GOT3 (cell line): ENCODE data around the gene CDX2.

Experiments
- DNase-seq: peaks from one replicate; lab custom pipeline; 2025; ENCODE audit warnings: mixed read lengths; lab: John Stamatoyannopoulos, UW

The CDX2 gene

DNA sequence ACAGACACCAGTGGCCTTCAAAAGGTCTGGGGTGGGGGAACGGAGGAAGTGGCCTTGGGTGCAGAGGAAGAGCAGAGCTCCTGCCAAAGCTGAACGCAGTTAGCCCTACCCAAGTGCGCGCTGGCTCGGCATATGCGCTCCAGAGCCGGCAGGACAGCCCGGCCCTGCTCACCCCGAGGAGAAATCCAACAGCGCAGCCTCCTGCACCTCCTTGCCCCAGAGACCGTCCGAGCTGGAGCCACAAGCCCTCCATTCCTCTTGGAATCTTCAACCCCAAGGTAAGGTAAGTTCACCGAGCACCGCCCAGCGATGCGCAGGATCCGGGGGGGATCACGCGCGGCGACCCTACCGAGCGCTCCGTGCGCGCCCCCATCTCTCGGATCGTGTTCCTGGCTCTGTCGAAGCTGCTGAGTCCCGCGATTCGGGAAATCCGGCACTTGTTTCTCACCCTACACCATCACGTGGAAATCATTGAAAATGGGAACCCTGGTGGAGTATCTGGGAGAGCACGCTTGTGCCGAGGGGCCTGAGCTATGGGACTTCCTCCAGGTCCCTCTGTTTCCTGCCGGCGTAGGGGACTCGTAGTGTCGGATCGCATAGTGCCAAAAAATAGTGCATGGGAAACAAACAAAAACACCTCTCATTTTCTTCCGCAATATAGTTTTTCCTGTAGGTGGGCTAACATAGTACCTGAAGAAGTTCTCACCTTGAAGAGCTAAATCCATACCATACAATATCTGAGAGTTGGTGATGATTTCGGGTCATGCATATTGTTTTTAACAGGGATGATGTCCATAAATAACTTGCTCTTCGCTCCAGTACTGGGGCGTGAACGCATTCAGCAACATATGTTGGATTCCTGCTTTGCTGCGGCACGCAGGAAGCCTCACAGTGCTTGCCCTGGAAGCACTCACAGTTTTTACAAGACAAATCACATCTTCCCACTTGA, 40.0 kb downstream of the CDX2 start:
- no peak for DNase-seq

DNA sequence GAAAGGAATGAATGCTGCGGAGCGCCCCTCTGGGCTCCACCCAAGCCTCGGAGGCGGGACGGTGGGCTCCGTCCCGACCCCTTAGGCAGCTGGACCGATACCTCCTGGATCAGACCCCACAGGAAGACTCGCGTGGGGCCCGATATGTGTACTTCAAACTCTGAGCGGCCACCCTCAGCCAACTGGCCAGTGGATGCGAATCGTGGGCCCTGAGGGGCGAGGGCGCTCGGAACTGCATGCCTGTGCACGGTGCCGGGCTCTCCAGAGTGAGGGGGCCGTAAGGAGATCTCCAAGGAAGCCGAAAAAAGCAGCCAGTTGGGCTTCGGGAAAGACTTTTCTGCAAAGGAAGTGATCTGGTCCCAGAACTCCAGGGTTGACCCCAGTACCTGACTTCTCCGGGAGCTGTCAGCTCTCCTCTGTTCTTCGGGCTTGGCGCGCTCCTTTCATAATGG, 40.7 kb downstream of the CDX2 start:
- DNase-seq, result no peak

DNA sequence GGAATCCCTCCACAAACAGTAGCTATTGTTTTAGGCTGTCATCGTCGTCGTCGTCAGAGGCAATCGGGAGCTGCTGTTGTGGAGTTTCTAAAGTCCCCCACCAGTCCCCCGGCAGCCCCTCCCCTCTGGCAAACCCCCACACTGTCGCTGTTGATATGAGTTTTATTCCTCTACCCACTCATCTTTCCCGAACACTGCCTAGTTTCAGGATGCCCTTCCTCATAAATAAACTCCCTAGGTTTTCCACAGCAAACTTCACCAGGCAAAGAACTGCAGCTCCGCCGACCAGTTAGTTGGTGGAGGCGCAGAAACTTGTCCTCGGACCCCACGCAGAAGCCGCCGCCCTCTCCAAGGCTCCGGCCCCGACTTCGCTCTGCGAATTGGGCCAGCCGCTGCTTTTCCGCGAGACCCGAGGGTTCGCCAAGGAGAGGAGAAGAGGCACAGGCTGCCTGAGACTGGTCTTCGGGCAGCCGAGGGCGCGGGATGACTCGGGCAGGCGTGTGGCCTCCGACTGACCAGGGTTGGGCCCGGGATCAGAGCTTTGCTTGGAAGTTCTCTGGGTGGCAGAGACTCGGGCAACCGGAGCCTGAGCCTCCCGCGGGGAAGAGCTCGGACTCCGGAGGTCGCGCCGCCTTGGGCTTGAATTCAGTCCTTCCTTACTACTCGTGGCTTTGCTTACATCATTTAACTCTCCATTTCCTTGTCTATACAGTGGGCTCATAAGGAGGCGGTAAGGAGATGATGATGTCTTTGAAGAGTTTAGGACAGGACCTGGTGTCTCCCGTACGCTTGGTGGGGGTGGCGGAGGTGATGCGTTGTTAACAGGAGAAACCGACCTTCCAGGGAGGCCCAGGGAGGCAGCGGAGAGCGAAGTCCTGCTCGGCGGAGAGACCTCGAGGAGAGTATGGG, 41.4 kb downstream of the CDX2 start:
- no peak for DNase-seq

DNA sequence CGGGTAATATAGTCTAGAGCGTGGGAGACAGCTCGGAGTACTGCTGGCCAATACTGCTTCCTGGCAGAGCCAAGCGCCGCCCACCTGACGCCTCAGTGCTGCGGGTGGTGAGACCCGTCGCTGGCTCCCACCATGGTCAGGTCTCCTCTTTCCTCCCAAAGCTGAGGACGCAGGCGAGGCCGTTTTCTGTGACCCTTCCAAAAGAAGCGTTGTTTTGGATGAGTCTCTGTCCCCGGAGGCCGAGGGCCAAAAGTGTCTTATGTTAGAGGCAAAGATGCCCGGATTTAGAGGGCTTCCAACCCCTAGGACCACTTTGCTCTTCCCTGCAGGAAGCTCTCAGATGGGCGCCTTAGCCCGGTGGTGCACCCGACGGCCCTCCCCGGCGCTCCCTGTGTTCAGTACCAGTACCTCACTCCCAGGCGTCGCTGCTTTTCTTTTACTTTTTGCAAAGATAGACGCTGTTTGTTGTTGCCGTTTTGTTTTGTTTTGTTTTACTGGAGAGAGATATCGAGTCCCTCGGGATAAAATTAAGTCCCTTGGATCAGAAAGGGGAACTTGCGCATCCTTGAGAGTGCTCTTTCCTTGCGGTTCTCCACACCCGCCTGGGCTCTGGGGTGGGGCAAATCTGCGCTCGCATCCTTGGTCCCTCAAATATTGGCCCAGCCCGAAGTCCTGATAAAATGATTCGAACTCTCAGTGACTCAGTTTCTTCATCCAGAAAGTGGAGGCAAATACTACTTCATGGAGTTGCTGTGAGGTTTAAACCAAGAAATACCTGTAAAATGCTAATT, 42.3 kb downstream of the CDX2 start:
- no peak for DNase-seq

DNA sequence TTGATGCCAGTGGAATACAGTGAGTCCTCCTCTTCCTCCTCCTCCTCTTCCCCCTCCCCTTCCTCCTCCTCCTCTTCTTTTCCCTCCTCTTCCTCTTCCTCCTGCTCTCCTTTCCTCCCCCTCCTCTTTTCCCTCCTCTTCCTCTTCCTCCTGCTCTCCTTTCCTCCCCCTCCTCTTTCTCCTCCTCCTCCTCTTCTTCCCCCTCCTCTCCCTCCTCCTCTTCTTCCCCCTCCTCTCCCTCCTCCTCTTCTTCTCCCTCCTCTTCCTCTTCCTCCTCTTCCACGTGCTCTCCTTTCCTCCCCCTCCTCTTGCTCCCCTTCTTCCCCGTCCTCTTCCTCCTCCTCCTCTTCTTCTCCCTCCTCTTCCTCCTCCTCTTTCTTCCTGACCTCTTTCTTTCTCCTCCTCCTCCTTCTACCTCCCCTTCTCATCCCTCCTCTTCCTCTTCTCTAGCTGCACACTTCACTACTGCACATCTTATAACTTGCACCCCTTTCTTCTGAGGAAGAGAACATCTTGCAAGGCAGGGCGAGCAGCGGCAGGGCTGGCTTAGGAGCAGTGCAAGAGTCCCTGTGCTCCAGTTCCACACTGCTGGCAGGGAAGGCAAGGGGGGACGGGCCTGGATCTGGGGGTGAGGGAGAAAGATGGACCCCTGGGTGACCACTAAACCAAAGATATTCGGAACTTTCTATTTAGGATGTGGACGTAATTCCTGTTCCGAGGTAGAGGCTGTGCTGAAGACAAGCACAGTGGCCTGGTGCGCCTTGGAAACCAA, 43.7 kb downstream of the CDX2 start:
- no peak for DNase-seq

DNA sequence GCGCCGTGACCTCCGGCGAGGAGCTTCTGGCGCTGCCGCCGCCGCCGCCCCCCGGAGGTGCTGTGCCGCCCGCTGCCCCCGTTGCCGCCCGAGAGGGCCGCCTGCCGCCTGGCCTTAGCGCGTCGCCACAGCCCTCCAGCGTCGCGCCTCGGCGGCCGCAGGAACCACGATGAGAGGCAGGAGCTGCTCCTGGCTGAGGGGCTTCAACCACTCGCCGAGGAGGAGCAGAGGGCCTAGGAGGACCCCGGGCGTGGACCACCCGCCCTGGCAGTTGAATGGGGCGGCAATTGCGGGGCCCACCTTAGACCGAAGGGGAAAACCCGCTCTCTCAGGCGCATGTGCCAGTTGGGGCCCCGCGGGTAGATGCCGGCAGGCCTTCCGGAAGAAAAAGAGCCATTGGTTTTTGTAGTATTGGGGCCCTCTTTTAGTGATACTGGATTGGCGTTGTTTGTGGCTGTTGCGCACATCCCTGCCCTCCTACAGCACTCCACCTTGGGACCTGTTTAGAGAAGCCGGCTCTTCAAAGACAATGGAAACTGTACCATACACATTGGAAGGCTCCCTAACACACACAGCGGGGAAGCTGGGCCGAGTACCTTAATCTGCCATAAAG, 44.5 kb downstream of the CDX2 start:
- DNase-seq, result no peak

DNA sequence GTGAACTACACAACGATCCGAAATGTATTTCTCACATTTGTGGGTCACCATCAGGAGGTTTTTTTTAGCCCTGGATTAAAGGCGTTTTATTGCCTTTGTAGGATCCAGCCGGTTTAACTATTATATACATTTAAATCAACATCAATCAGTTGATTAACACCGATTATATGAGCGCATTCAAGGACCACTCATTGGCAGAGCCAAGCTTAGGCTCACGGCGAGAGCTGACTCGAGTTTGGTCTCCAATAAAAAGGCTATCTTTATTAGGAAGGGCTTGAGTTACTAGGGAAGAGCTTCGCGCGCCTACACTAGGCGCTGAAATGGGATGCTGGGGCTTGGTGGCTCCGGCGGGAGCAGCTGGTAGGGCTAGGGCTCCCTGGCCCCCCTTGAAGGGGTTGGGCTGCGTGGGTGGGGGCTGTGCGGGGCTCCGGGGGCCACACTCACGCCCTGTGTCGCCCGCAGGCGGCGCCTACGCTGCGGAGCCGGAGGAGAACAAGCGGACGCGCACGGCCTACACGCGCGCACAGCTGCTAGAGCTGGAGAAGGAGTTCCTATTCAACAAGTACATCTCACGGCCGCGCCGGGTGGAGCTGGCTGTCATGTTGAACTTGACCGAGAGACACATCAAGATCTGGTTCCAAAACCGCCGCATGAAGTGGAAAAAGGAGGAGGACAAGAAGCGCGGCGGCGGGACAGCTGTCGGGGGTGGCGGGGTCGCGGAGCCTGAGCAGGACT, 45.2 kb downstream of the CDX2 start:
- DNase-seq, result no peak

DNA sequence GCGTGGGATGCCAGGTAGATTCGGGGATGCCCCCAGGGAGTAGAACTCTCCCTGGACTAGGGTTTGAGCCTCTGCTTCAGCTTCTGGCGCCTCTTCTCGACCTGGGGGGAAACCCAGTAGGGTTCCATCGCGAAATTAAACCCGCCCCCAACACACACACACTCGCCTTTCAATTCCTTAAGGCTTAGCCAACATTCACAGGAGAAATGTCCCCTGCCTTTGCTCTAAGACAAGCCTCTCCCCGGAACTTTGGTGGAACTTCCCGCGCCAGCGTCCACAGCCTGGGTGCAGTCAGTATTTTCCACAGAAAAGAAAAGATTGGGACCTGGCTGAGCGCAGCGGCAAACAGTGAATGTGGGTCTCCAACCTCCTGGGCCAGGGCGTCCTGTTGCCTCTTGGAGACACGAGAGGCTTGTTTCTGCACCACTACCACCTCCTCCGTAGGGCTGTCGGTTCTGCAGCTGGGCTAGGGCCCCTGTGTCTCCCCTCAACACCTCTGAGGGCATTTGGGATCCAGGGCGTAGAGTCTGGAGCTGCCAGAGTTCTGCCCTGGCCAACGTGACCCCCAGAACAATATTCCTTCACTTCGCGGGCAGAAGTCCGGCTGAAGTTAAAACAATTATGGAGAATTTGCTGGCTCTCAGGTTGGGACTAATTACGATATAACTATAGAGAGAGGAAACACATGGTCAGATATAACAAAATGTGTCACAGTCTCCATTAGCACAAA, 46.1 kb downstream of the CDX2 start:
- DNase-seq, result no peak

DNA sequence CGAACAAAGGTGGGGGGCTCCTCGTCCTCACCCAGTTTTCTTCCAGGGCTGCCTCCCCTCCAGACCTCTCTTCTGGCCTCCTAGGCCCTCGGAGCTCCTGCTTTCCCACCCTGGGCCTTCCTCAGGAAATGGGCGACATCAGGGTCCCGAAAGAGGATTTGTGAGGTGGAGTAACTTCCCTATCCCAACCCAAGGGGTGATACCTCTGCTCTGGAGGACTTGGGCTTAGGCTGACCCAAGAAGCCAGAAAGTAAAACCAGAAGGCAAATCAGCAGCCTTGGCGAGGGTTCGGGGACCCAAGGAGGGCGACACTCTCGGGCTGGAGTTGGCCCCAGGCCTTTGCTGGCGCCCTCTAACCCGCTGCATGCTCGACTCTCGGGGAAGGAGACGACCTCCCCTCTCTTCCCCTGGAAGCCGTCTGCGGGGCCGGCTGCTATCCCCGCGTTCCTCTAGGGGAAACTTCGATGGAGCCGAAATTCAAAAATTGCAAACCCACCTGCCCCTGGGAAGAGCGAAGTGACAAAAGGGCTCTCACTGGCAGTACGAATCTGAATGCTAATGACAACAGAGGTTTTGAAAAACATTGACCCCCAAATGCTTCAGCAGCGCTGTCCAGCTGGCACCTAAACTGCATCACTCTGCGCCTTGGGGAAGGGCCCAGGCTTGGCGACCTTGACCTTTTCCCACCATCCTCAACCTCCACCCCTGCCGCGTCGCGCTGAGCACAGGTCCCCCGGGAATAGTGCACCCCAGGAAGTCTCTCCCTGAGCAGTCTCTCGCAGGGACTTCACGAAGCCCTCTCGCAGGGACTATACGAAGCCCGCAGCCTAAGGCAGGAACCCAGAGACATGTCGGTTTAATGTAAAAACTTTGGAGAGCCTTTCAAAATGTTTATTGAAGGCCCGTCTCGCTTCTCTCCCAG, 46.9 kb downstream of the CDX2 start:
- no peak for DNase-seq

DNA sequence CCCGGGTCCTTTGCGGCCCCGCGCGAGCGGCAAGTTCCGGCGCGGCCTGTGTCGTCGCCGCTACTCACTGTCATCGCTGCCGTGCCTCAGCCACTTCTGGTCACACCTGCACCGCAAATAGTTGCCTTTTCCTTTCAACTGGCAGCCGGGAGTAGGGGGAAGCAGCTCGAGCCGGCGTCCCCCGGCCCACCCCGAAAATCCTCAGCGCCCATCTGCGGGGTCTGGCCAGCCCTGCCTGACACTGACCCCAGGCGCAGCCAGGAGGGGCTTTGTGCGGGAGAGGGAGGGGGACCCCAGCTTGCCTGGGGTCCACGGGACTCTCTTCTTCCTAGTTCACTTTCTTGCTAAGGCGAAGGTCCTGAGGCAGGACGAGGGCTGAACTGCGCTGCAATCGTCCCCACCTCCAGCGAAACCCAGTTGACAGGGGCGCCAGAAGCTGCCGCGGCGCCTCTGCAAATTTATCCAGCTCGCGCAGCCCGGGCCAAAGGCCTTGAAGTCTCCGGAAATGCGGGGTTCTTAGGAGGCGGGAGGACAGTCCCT, 47.6 kb downstream of the CDX2 start:
- no peak for DNase-seq

DNA sequence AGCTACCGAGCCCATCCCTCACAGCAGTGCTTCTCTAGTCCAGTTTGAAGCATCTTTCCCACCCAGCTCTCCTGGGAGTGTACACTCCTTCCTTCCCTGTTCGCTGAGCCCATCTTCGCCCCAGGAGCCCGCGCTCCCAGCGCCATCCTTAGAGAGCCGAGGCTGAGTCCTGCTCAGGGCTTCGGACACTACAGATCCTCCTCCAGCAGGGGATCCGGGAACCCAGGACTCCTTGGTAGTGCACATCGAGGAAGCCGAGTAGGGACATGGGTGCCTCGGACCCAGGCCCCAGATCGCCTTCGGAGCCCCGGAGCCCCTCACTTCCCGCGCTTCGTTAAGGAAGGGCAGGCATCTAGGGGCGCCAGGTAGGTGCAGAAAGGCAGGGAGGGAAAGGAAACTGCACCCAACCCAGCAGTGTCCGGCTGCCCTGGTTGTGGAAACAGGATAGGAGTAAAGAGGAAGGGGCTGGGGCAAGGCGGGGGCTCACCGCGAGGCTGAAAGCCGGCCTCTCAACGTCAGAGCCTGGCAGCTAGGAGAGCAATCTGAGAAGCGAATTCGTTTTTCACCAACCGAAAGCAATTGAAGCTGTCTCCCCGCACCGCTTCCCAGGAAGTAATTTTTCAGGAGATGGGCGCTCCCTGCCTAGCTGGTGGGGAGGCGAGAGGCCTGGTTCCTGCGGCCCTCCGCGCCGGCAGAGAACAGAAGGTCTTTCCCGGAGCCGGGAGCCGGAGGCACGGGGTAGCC, 48.3 kb downstream of the CDX2 start:
- no peak for DNase-seq

DNA sequence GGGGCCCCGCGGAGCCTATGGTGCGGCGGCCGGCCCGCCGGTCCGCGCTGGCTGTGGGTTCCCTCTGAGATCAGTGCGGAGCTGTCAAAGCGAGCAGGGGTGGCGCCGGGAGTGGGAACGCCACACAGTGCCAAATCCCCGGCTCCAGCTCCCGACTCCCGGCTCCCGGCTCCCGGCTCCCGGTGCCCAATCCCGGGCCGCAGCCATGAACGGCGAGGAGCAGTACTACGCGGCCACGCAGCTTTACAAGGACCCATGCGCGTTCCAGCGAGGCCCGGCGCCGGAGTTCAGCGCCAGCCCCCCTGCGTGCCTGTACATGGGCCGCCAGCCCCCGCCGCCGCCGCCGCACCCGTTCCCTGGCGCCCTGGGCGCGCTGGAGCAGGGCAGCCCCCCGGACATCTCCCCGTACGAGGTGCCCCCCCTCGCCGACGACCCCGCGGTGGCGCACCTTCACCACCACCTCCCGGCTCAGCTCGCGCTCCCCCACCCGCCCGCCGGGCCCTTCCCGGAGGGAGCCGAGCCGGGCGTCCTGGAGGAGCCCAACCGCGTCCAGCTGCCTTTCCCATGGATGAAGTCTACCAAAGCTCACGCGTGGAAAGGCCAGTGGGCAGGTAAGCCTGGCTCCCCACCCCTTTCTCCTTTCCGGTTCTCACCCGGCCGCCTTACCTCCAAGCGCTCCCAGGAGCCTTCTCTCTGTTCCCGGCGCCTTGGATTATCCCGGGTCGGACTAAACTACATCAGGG, 49.0 kb downstream of the CDX2 start, which contains the start of gene PDX1:
Gene PDX1, plus strand, starts transcription at position 67 of the 743 bp plus-strand sequence. Its CDS starts 139 bp downstream, at position 206.
- DNase-seq, result no peak

DNA sequence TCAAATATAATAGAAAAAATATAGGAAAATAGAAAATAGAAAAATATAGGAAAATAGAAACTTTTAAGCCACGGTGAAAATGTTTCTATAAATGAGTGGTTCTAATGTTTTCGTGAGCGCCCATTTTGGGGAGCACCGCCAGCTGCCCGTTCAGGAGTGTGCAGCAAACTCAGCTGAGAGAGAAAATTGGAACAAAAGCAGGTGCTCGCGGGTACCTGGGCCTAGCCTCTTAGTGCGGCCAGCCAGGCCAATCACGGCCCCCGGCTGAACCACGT, 49.5 kb downstream of the CDX2 start:
- no peak for DNase-seq

DNA sequence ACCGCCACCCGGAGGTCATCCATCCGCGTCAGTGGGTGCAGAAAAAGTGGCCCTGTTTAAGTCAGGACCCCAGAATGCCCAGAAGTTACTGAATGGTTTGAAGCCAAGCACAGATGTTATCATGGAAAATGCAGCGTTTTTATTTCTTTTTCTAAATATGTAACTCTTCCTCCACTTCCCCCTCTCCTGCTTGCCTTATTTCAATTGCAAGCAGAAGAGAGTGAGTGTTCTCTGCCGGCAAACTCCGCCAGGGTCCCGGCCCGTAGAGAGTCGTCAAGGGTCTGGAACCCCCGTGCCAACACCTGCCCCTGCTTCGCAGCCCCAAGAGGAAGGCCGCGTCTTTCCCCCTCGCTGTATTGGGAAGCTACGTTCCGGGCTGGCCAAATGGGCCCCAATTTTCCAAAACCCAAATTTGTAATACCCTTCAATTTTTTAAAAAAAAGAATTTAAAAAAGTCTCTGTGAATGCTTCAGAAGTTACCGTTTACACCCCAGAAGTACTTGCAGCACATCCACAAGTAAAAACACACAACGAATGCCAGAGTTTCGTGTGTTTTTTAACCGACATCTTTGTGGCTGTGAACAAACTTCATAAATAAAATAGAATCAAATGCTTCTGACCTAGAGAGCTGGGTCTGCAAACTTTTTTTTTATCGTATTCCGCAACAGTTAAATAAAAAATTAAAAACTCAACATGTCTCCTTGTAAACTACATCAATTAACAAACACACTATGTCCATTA, 50.0 kb downstream of the CDX2 start:
- DNase-seq, result no peak

DNA sequence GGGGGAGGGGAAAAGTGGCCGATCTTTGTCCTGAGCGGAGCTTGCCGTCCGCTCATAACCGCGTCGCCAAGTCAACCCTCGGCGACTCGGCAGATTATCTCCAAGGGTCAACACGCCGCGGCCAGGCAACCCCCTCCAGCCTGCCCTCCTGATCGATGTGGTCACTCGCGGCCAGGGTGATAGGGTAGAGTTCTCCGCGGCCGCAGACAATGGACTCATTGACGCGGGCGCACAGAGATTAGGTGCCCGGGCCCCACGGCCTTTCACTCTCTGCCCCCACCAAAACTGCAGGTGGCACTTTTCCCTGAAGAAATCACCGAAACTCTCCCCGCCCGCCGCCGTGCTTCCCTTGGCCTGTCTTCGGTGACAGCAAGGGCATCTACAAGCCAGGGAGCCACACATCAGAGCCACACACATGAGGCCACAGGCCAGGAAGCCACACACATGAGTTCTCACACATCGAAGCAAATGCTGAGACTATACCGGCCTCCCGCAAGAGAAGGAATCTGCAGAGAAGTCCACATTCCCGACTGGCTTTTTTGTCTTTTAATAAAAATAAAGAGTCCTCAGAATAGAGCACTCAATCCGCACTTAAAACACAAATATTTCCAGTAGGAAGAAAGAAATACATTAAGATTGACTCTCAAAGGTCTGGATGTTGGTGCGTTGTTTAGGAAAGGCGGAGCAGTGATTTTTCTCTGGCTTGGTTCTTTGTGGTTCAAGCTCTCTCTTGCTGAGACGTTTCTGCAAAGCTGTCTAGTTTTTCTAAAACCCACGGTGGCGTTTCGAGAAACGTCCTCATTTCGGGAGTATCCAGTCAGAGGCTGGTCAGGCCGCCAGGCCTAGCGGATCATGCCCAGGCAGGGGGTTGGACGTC, 50.8 kb downstream of the CDX2 start:
- DNase-seq, result no peak
